M059J (cell line): ENCODE measurements around the gene DUSP6. TPM values are rescaled to one million over a fixed set of nuclear protein-coding genes. Genes with fewer than 3 reads are reported as not detected.

Experiments
- DNase-seq: peaks from one replicate; pipeline ENCODE4 v3.0.0-alpha.2; 2012; ENCODE audit warnings: low read depth
- total RNA-seq: library from RNA; depleted of rRNA; stranded (reverse); fragments of >200 nt; shearing (Covaris generic); gene quantifications from 2 replicates; pipeline ENCODE4 v1.2.3, GENCODE V29; 2014

DUSP6 gene
- total RNA-seq, 1 experiment from 2014 or later = 24.0 TPM

- DNase-seq = no peak
Observed at GRCh38 chr12:89328151-89329030, 23.9 kb downstream of the DUSP6 start.

GRCh38 chr12:89327486-89328094 lies 24.7 kb downstream of the DUSP6 start:
- no peak for DNase-seq

GRCh38 chr12:89326239-89327040 lies 25.9 kb downstream of the DUSP6 start:
- no peak for DNase-seq

GRCh38 chr12:89325495-89325894 lies 26.8 kb downstream of the DUSP6 start:
- no peak for DNase-seq

- DNase-seq = no peak
Observed at GRCh38 chr12:89324437-89324836, 27.9 kb downstream of the DUSP6 start.

DNA sequence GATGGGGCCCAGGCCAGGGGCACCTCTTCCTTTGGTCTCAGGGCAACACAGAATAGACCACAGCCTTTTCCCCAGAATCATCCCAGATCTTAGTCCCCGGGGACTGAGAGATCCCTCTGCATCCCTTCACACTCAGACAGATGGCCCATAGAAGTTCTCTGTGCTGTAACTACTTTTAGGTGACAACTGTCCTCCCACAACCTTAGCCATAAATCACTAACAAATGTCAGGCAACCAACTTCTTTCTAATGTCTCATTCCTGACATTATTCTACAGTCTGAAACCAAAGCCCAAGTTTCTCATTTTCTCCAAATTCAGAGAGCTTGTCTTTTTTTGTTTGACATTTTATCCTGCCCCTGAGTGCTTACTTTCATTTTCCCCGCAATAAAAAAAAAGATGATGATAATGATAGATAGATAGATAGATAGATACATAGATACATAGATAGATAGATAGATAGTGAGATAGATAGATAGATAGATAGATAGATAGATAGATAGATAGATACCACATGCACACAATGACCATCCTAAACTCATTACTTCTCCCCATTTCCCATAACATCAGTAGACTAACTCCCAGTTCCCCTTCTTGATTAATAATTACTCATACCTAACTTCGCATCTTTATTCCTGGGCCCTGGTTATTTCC lies 28.6 kb downstream of the DUSP6 start:
- DNase-seq = no peak

- DNase-seq = no peak
Observed at GRCh38 chr12:89320735-89321134, 31.6 kb downstream of the DUSP6 start.

GRCh38 chr12:89319606-89320005 lies 32.7 kb downstream of the DUSP6 start:
- DNase-seq = no peak

- DNase-seq = no peak
Observed at GRCh38 chr12:89319122-89319521, 33.2 kb downstream of the DUSP6 start.

DNA sequence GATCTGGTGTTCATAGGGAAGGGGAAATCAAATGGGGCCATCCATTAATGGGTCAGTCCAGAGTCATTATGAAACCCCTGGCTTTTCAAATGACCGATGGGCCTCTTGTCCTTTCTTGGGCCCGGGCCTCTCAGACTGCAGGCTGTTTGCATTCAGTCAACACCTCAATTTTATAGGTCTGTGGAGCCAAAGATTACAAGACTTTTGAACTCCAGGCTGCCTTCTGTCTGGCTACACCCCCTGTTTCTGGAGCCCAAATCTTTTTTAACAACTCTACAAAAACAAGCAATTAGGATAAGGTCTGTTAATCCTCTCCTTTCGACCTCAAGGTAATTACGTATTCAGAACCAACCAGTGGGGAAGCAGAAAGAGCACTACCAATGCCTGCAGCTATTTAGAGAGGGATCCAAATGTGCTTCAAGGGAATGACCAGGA lies 35.6 kb downstream of the DUSP6 start:
- no peak for DNase-seq

DNA sequence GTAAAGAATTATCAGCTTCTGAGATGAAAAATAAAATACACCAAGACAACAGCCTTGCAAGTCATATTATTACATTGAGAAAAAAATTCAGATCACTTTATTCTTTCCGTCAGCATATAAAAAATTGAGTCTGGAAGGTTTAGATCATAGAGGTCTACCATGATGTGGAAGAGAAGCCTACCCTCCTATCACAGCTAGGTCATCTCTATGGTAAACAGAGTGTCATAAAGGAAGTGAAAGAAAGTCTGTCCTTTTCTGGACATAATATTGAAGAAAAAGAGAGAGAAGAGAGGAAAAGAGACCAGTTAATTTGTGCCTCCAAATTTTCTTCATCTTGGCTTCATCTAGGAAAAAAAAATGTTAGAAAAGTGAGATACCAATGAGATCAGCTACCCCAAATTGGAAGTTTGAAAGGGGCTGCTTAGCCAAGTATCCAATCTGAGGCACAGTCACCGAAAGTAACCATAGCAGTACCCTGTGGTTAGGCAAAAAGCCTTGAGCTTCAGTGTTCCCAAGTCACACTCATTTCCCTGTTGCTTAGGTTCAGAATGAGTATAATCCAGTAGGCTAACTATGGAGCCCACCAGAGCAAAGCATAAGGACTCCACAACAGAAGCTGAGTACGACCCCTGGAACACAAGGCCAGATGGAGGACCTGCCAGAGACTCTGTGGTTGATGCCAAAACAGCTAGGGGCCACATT lies 38.1 kb downstream of the DUSP6 start:
- DNase-seq = no peak

- no peak for DNase-seq
Observed at GRCh38 chr12:89311703-89312293, 40.5 kb downstream of the DUSP6 start.

DNA sequence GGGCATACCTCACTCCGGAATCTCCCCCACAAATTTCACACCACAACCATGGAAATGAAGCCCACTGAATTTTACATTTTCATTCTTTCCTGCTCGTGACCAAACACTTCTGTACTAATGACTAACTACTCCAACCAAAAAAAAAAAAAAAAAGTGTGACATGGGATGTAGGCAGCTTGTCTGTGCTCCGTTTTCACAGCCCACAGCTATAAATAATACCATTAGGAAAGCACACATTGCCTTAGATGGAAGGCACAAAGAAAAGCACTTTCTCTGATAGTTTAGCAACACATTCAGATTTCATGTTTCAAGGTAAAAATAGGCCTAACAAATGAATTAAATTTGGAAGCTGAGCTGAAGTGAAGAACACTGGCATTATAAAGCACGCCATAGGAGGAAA lies 42.5 kb downstream of the DUSP6 start:
- DNase-seq = no peak

- DNase-seq = peak; percentile 48
Observed at GRCh38 chr12:89309440-89309802, 42.9 kb downstream of the DUSP6 start.

- no peak for DNase-seq
Observed at GRCh38 chr12:89307474-89308253, 44.6 kb downstream of the DUSP6 start.

- DNase-seq = no peak
Observed at GRCh38 chr12:89306827-89307473, 45.4 kb downstream of the DUSP6 start.

DNA sequence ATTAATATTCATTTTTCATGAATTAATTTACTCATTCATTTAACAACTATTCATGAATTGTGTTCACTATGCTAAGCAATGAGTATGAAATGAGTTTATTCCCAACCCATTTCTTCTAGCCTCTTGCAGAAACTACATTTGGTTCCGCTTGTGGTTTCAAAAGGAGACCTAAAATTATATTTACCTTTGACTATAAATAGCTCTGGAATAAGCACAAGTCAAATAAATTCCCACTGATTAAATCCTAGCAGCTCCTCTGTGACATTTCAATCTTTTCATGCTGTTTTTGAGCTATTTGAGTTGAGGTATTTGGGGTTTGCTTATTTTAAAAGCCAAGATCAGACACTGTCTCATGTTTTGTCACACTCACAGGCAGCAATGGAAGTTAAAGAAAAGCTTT lies 46.9 kb downstream of the DUSP6 start:
- DNase-seq = no peak

DNA sequence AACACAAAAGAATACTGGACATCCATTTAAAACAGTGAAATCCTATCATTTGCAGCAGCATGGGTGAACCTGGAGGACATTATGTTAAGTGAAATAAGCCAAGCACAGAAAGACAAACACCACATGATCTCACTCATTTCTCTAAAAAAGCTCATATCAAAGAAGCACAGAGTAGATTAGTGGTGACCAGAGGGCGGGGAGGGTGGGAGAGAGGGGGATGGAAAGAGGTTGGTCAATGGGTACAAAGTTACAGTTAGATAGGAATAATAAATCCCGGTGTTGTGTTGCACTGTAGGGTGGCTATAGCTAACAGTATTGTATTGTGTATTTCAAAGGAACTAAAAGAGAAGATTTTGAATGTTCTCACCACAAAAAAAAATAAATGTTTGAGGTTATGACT lies 52.4 kb downstream of the DUSP6 start:
- DNase-seq = no peak

GRCh38 chr12:89299417-89299816 lies 52.9 kb downstream of the DUSP6 start:
- no peak for DNase-seq
